HepG2 (cell line): Measurements from ENCODE around the gene TASP1. TPM values are rescaled to one million over a fixed set of nuclear protein-coding genes. Genes with fewer than 3 reads are reported as not detected.

Experiments used
- EP300 ChIP-seq, 3 experiments: sonication (generic) in 1 of 3; formaldehyde crosslinking in 1 of 3; IDR thresholded peaks; 2 replicates each; pipeline versions ENCODE4 v1.5.1 to v1.6.1; 2011 to 2020; ENCODE audit warnings: low read depth in 2 of 3, low read length in 2 of 3, borderline replicate concordance in 1 of 3, improper control_type of control experiment in 1 of 3, mild to moderate bottlenecking in 1 of 3, missing genetic modification reagents in 1 of 3, moderate library complexity in 1 of 3
- FOXO1 ChIP-seq: sonication (generic); formaldehyde crosslinking; IDR thresholded peaks from 2 replicates; pipeline ENCODE4 v1.4.0; 2020; ENCODE audit warnings: missing genetic modification reagents
- HMG20A ChIP-seq: IDR thresholded peaks from 2 replicates; pipeline ENCODE4 v1.6.1; 2016; ENCODE audit warnings: borderline replicate concordance
- IKZF1 ChIP-seq: fragments of 450-650 bp; IDR thresholded peaks from 2 replicates; pipeline ENCODE4 v1.7.1; 2016
- ISX ChIP-seq: sonication (generic); formaldehyde crosslinking; conservative IDR thresholded peaks from 2 replicates; pipeline ENCODE4 v1.5.0; 2020; ENCODE audit warnings: missing genetic modification reagents
- MXD4 ChIP-seq: IDR thresholded peaks from 2 replicates; pipeline ENCODE4 v1.6.1; 2016; ENCODE audit warnings: mild to moderate bottlenecking, missing biosample characterization, missing genetic modification reagents
- MXI1 ChIP-seq: IDR thresholded peaks from 3 replicates; pipeline ENCODE4 v1.6.1; 2012; ENCODE audit warnings: low read depth, low read length, inconsistent platforms, borderline replicate concordance
- RARA ChIP-seq: IDR thresholded peaks from 2 replicates; pipeline ENCODE4 v1.6.1; 2016; ENCODE audit warnings: missing genetic modification reagents, missing compliant biosample characterization
- SALL2 ChIP-seq: sonication (generic); formaldehyde crosslinking; IDR thresholded peaks from 2 replicates; pipeline ENCODE4 v1.8.1; 2023; ENCODE audit warnings: mild to moderate bottlenecking, missing genetic modification reagents, inconsistent platforms
- SCMH1 ChIP-seq: sonication (generic); formaldehyde crosslinking; IDR thresholded peaks from 2 replicates; pipeline ENCODE4 v1.9.0; 2021; ENCODE audit warnings: missing genetic modification reagents, mild to moderate bottlenecking, borderline replicate concordance
- SMARCE1 ChIP-seq: fragments of 450-650 bp; IDR thresholded peaks from 2 replicates; pipeline ENCODE4 v1.6.1; 2017; ENCODE audit warnings: borderline replicate concordance
- SMC3 ChIP-seq: IDR thresholded peaks from 2 replicates; pipeline ENCODE4 v1.6.1; 2011; ENCODE audit warnings: low read length, improper control_type of control experiment
- SP2 ChIP-seq: sonication (generic); formaldehyde crosslinking; IDR thresholded peaks from 2 replicates; pipeline ENCODE4 v1.5.1; 2020; ENCODE audit warnings: mild to moderate bottlenecking, missing genetic modification reagents
- SRSF4 ChIP-seq: fragments of 200-400 bp; formaldehyde crosslinking; IDR thresholded peaks from one replicate; pipeline ENCODE4 v1.6.1; 2018; ENCODE audit warnings: mild to moderate bottlenecking, low read depth, low read length, moderate library complexity; ENCODE audit not compliant: poor library complexity, severe bottlenecking
- TSC22D2 ChIP-seq: sonication (generic); formaldehyde crosslinking; IDR thresholded peaks from 2 replicates; pipeline ENCODE4 v1.5.1; 2020; ENCODE audit warnings: missing genetic modification reagents, mild to moderate bottlenecking, borderline replicate concordance
- U2AF2 ChIP-seq: fragments of 200-400 bp; formaldehyde crosslinking; IDR thresholded peaks from 2 replicates; pipeline ENCODE4 v1.6.1; 2017; ENCODE audit warnings: low read depth, mild to moderate bottlenecking, low read length
- ZFP36 ChIP-seq: fragments of 150-350 bp; IDR thresholded peaks from 2 replicates; pipeline ENCODE4 v1.6.1; 2018; ENCODE audit warnings: borderline replicate concordance, low read length, low read depth; ENCODE audit not compliant: partially characterized antibody
- ZNF431 ChIP-seq: sonication (generic); formaldehyde crosslinking; IDR thresholded peaks from 2 replicates; pipeline ENCODE4 v1.9.0; 2022; ENCODE audit warnings: missing genetic modification reagents, low read depth, mild to moderate bottlenecking, borderline replicate concordance
- ZNF550 ChIP-seq: sonication (generic); formaldehyde crosslinking; IDR thresholded peaks from 2 replicates; pipeline ENCODE4 v1.4.0; 2020; ENCODE audit warnings: mild to moderate bottlenecking, missing genetic modification reagents, borderline replicate concordance
- ZNF567 ChIP-seq: sonication (generic); formaldehyde crosslinking; IDR thresholded peaks from 2 replicates; pipeline ENCODE4 v1.8.1; 2023; ENCODE audit warnings: mild to moderate bottlenecking, missing genetic modification reagents, borderline replicate concordance
- ZNF704 ChIP-seq: sonication (generic); formaldehyde crosslinking; IDR thresholded peaks from 2 replicates; pipeline ENCODE4 v1.8.1; 2023; ENCODE audit warnings: mild to moderate bottlenecking, inconsistent platforms, moderate library complexity, missing genetic modification reagents, borderline replicate concordance
- ZSCAN20 ChIP-seq: sonication (generic); formaldehyde crosslinking; IDR thresholded peaks from 2 replicates; pipeline ENCODE4 v1.4.0; 2020; ENCODE audit warnings: missing genetic modification reagents, mild to moderate bottlenecking, borderline replicate concordance
- polyA plus RNA-seq, 8 experiments: library from polyadenylated mRNA; depleted of rRNA in 3 of 8; stranded (reverse) in 7 of 8; unstranded in 1 of 8; fragments of >200 nt; fragmentation: Illumina TruSeq in 4 of 8; extraction: Trizol in 4 of 8; gene quantifications; 2 replicates each; pipeline versions ENCODE4 v1.2.1 to v1.2.3, GENCODE V29; 2011 to 2016; ENCODE audit warnings: low read depth in 4 of 8, missing spikeins in 1 of 8, mixed read lengths in 1 of 8; ENCODE audit not compliant: insufficient read depth in 1 of 8
- total RNA-seq, 5 experiments: library from RNA; depleted of rRNA; stranded (reverse); fragments of >200 nt; fragmentation: Illumina TruSeq; extraction: Trizol; gene quantifications; 2 replicates each; pipeline ENCODE4 v1.2.3, GENCODE V29; 2016; ENCODE audit warnings: low read depth in 1 of 5
- TF ChIP-seq, protein P1 (sequence below), 2 experiments: fragments of 450-650 bp in 1 of 2; sonication (generic) in 1 of 2; formaldehyde crosslinking; IDR thresholded peaks; 2 replicates each; pipeline versions ENCODE4 v1.5.0 to v1.8.0; 2020 to 2022; ENCODE audit warnings: mild to moderate bottlenecking in 1 of 2, missing genetic modification reagents in 1 of 2
- TF ChIP-seq, protein P2 (sequence below): sonication (generic); formaldehyde crosslinking; IDR thresholded peaks from 2 replicates; pipeline ENCODE4 v1.4.0; 2020; ENCODE audit warnings: missing genetic modification reagents

The TASP1 gene
- total and polyA plus RNA-seq, 2 of the 13 experiments (the other 11 are each of a cell fraction or from before 2014, with no cell fraction given) = 10.0 to 25.2 TPM

DNA sequence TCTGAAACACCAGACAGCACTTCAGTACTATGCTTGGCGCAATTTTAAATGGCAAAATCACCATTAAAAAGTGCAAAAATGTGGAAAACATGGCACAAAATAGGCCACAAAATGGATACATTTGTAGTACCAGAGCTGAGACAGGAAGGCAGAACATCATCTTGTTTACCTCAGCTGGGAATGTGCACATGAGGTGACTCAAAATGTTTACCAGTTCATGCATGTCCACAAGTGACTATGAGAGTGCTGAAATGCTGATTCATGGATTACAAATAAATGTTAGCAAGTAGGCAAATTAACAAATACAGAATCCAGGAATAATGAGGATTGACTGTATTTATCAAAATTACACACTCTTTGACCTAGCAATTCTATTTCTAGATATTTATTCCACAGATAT, 216.1 kb downstream of the TASP1 start (continued):
- TF ChIP-seq, protein P1, sequence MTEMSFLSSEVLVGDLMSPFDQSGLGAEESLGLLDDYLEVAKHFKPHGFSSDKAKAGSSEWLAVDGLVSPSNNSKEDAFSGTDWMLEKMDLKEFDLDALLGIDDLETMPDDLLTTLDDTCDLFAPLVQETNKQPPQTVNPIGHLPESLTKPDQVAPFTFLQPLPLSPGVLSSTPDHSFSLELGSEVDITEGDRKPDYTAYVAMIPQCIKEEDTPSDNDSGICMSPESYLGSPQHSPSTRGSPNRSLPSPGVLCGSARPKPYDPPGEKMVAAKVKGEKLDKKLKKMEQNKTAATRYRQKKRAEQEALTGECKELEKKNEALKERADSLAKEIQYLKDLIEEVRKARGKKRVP (CRISPR knock-in tag; IDR thresholded peaks at IDR 0.05) = peak in 1 of 2 experiments; percentile 73; a peak in 2 of 4 replicates
- TF ChIP-seq FOXO1 (CRISPR knock-in tag) (peak; percentile 38; the same call in 1 of the 2 replicates), ZNF550 (CRISPR knock-in tag) (no peak), MXD4 (CRISPR knock-in tag) (no peak), ZSCAN20 (CRISPR knock-in tag) (no peak), EP300 (IDR thresholded peaks at IDR 0.05; ENCODE audit: low read depth in 2 of 2, low read length in 2 of 2) (peak in 1 of 2 experiments; percentile 78; a peak in 1 of 4 replicates), EP300 (CRISPR knock-in tag; IDR thresholded peaks at IDR 0.05; ENCODE audit: borderline replicate concordance) (no peak), HMG20A (peak; percentile 42; the same call in 1 of the 2 replicates), SMARCE1 (peak; percentile 35; the same call in 1 of the 2 replicates), ZNF704 (CRISPR knock-in tag) (no peak), SCMH1 (CRISPR knock-in tag) (no peak), ZFP36 (no peak), ZNF567 (no peak), MXI1 (peak; percentile 83; the same call in 1 of the 3 replicates), SRSF4 (no peak), ISX (no peak), TSC22D2 (CRISPR knock-in tag) (no peak), RARA (CRISPR knock-in tag) (peak; percentile 49; the same call in 1 of the 2 replicates), SALL2 (CRISPR knock-in tag) (no peak), U2AF2 (no peak), SP2 (CRISPR knock-in tag) (no peak), SMC3 (peak; percentile 7; the same call in 1 of the 2 replicates), ZNF431 (no peak), IKZF1 (no peak)
- TF ChIP-seq, protein P2, sequence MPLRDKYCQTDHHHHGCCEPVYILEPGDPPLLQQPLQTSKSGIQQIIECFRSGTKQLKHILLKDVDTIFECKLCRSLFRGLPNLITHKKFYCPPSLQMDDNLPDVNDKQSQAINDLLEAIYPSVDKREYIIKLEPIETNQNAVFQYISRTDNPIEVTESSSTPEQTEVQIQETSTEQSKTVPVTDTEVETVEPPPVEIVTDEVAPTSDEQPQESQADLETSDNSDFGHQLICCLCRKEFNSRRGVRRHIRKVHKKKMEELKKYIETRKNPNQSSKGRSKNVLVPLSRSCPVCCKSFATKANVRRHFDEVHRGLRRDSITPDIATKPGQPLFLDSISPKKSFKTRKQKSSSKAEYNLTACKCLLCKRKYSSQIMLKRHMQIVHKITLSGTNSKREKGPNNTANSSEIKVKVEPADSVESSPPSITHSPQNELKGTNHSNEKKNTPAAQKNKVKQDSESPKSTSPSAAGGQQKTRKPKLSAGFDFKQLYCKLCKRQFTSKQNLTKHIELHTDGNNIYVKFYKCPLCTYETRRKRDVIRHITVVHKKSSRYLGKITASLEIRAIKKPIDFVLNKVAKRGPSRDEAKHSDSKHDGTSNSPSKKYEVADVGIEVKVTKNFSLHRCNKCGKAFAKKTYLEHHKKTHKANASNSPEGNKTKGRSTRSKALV (CRISPR knock-in tag) = no peak
